ENCODE data around the gene RXRG. TPM values are rescaled to one million over a fixed set of nuclear protein-coding genes. Genes with fewer than 3 reads are reported as not detected.

RXRG gene
- total and polyA plus RNA-seq, 4 donors: 8.5 to 19.7 (median 13.8) TPM

DNA sequence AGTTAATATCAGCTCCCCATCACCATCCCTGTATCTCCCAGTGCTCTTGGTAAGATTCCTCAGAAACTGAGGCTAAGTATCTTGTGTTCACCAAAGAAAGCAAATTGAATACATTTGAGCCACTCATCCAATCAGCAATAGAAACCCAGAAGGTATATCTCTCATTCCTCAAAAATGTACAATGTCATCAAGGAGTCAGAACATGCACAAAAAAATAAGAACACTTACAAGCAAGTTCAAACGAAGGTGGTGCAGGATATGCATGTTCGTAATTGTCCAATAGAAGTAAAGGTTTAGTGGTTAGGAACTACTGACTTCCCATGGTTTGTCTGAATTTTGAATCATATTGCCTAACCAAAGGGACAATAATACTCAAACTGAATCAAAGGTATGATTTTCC, 24.3 kb downstream of the RXRG start:
- no CpG with 5 or more reads among the region's 2 CpGs for WGBS (ENCODE audit: insufficient coverage)
- DNase-seq (ENCODE audit: low read depth in 4 of 6, low spot score in 6 of 6): no peak

GRCh38 chr1:165419839-165420238, 25.1 kb downstream of the RXRG start:
- H3K9me3 ChIP-seq (ENCODE audit: control insufficient read depth, insufficient read depth, low read length): no peaks in the 10 kb centered on the region
- no peaks in the 10 kb centered on the region for H3K36me3 ChIP-seq (ENCODE audit: control insufficient read depth, insufficient read depth, low read length)
- no CpG with 5 or more reads among the region's 2 CpGs for WGBS (ENCODE audit: insufficient coverage)
- no peak overlapping the region for H3K4me3 ChIP-seq (ENCODE audit: low read depth, low read length)
- H3K27me3 ChIP-seq (ENCODE audit: control insufficient read depth, insufficient read depth, low read length): no peaks in the 10 kb centered on the region
- peaks cover 11% of the 10 kb centered on the region for H3K4me1 ChIP-seq (ENCODE audit: control insufficient read depth, insufficient read depth, low read length)
- H3K27ac ChIP-seq (ENCODE audit: low read depth, low read length): no peak overlapping the region
- no peak for DNase-seq (ENCODE audit: low read depth in 4 of 6, low spot score in 6 of 6)

More for the DNA sequence above, 24.3 kb downstream of the RXRG start:
- Histone ChIP-seq H3K9me3 (ENCODE audit: control insufficient read depth, insufficient read depth, low read length) (no peaks in the 10 kb centered on the region), H3K27ac (ENCODE audit: low read depth, low read length) (no peak overlapping the region), H3K4me1 (ENCODE audit: control insufficient read depth, insufficient read depth, low read length) (peaks cover 13% of the 10 kb centered on the region), H3K4me3 (ENCODE audit: low read depth, low read length) (no peak overlapping the region), H3K36me3 (ENCODE audit: control insufficient read depth, insufficient read depth, low read length) (no peaks in the 10 kb centered on the region), H3K27me3 (ENCODE audit: control insufficient read depth, insufficient read depth, low read length) (no peaks in the 10 kb centered on the region)

- Histone ChIP-seq H3K27me3 (ENCODE audit: control insufficient read depth, insufficient read depth, low read length) (no peaks in the 10 kb centered on the region), H3K9me3 (ENCODE audit: control insufficient read depth, insufficient read depth, low read length) (no peaks in the 10 kb centered on the region), H3K4me1 (ENCODE audit: control insufficient read depth, insufficient read depth, low read length) (peaks cover 6% of the 10 kb centered on the region), H3K4me3 (ENCODE audit: low read depth, low read length) (no peak overlapping the region), H3K27ac (ENCODE audit: low read depth, low read length) (no peak overlapping the region), H3K36me3 (ENCODE audit: control insufficient read depth, insufficient read depth, low read length) (no peaks in the 10 kb centered on the region)
- DNase-seq (ENCODE audit: low read depth in 4 of 6, low spot score in 6 of 6): no peak
Observed at GRCh38 chr1:165418195-165418594, 26.7 kb downstream of the RXRG start.

DNA sequence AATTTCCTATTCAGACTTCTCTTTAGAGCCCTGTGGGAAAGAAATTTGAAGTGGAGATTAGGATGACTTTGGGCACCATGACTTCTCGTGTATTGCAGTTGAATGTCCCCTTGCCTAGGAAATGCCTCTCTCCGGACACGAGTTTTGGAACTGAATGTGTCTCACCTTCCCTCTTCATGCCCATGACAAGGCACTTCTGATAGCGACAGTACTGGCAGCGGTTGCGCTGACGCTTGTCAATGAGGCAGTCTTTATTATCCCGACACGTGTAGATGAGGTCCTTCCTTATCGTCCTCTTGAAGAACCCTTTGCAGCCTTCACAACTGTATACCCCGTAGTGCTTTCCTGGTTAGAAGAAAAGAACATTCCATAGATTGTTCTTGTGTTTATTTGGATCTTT, 28.1 kb downstream of the RXRG start:
- Histone ChIP-seq H3K9me3 (ENCODE audit: control insufficient read depth, insufficient read depth, low read length) (no peaks in the 10 kb centered on the region), H3K27ac (ENCODE audit: low read depth, low read length) (no peak overlapping the region), H3K4me1 (ENCODE audit: control insufficient read depth, insufficient read depth, low read length) (no peaks in the 10 kb centered on the region), H3K27me3 (ENCODE audit: control insufficient read depth, insufficient read depth, low read length) (no peaks in the 10 kb centered on the region), H3K4me3 (ENCODE audit: low read depth, low read length) (no peak overlapping the region), H3K36me3 (ENCODE audit: control insufficient read depth, insufficient read depth, low read length) (no peaks in the 10 kb centered on the region)
- no peak for DNase-seq (ENCODE audit: low read depth in 4 of 6, low spot score in 6 of 6)
- 89% methylated on average over 5 of the region's 11 CpGs for WGBS (ENCODE audit: insufficient coverage)

- Histone ChIP-seq H3K27me3 (ENCODE audit: control insufficient read depth, insufficient read depth, low read length) (no peaks in the 10 kb centered on the region), H3K4me3 (ENCODE audit: low read depth, low read length) (no peak overlapping the region), H3K27ac (ENCODE audit: low read depth, low read length) (no peak overlapping the region), H3K36me3 (ENCODE audit: control insufficient read depth, insufficient read depth, low read length) (no peaks in the 10 kb centered on the region), H3K4me1 (ENCODE audit: control insufficient read depth, insufficient read depth, low read length) (no peaks in the 10 kb centered on the region), H3K9me3 (ENCODE audit: control insufficient read depth, insufficient read depth, low read length) (no peaks in the 10 kb centered on the region)
- no CpG with 5 or more reads among the region's 1 CpG for WGBS (ENCODE audit: insufficient coverage)
- DNase-seq (ENCODE audit: low read depth in 4 of 6, low spot score in 6 of 6): no peak
Observed at GRCh38 chr1:165415068-165415467, 29.9 kb downstream of the RXRG start.

DNA sequence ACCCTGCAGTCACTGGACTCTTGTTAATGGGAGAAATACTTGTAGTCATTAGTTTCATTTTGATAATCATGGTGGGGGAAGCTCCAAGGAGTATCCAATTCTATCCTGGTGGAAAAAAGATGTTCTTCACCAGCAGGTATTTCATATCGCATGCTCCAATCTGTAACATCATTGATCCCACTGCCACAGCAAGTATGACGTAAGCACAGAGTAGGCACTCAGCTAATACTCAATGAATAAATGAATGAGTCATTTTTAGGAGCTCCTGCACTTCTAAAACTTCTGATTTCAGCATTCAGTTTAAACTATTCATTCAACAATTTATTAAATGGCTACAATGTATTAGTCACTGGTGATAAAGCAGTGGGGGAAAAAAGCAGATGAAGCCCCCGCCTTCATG, 30.3 kb downstream of the RXRG start:
- no peak for DNase-seq (ENCODE audit: low read depth in 4 of 6, low spot score in 6 of 6)
- Histone ChIP-seq H3K9me3 (ENCODE audit: control insufficient read depth, insufficient read depth, low read length) (no peaks in the 10 kb centered on the region), H3K4me3 (ENCODE audit: low read depth, low read length) (no peak overlapping the region), H3K36me3 (ENCODE audit: control insufficient read depth, insufficient read depth, low read length) (no peaks in the 10 kb centered on the region), H3K27ac (ENCODE audit: low read depth, low read length) (no peak overlapping the region), H3K27me3 (ENCODE audit: control insufficient read depth, insufficient read depth, low read length) (no peaks in the 10 kb centered on the region), H3K4me1 (ENCODE audit: control insufficient read depth, insufficient read depth, low read length) (no peaks in the 10 kb centered on the region)
- 83% methylated on average over 1 of the region's 3 CpGs for WGBS (ENCODE audit: insufficient coverage)

- no peaks in the 10 kb centered on the region for H3K27me3 ChIP-seq (ENCODE audit: control insufficient read depth, insufficient read depth, low read length)
- no peaks in the 10 kb centered on the region for H3K9me3 ChIP-seq (ENCODE audit: control insufficient read depth, insufficient read depth, low read length)
- DNase-seq (ENCODE audit: low read depth in 4 of 6, low spot score in 6 of 6): no peak
- H3K4me1 ChIP-seq (ENCODE audit: control insufficient read depth, insufficient read depth, low read length): no peaks in the 10 kb centered on the region
- no peak overlapping the region for H3K4me3 ChIP-seq (ENCODE audit: low read depth, low read length)
- WGBS (ENCODE audit: insufficient coverage): 67% methylated on average over 1 of the region's 2 CpGs
- no peak overlapping the region for H3K27ac ChIP-seq (ENCODE audit: low read depth, low read length)
- H3K36me3 ChIP-seq (ENCODE audit: control insufficient read depth, insufficient read depth, low read length): no peaks in the 10 kb centered on the region
Observed at GRCh38 chr1:165411396-165411795, 33.5 kb downstream of the RXRG start.

DNA sequence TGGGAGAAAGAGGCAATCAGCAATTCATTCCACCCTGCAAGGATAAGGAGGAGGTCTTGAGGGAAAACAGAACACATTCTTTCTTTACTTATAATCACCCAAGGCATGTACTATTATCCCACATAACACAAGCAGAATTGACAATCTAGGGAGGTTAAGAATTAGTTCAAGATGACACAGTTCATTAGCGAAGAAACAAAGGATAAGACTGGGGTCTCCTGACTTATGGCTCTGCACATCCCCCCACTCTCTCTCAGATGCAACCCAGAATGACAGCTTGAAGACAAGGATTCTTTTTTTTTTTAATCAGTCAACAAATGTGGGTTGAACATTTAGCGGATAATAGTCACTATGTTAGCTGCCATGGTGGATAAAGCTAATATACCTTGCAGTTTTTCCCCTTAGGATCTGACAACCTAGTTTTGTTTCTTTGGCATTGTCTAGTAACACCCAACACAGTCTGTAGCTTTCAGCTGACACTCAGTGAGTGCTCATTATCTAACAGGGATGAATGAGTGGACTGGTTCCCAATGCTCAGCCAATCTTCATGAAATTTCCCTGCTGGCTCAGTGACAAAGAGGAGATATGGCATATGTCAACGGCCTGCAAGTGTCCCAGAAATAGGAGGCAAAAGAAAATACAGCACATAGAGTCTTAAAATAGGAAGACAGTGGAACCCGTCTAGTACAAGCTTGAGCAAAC, 35.1 kb downstream of the RXRG start:
- WGBS (ENCODE audit: insufficient coverage): 80% methylated on average over 1 of the region's 4 CpGs

GRCh38 chr1:165408518-165408917, 36.4 kb downstream of the RXRG start:
- H3K9me3 ChIP-seq (ENCODE audit: control insufficient read depth, insufficient read depth, low read length): no peaks in the 10 kb centered on the region
- peak in 1 of 6 donors; percentile 32 for DNase-seq (ENCODE audit: low read depth in 4 of 6, low spot score in 6 of 6)
- peaks cover 4% of the 10 kb centered on the region for H3K4me1 ChIP-seq (ENCODE audit: control insufficient read depth, insufficient read depth, low read length)
- 38% methylated on average over 5 of the region's 6 CpGs for WGBS (ENCODE audit: insufficient coverage)
- H3K27me3 ChIP-seq (ENCODE audit: control insufficient read depth, insufficient read depth, low read length): no peaks in the 10 kb centered on the region
- no peaks in the 10 kb centered on the region for H3K36me3 ChIP-seq (ENCODE audit: control insufficient read depth, insufficient read depth, low read length)
- no peak overlapping the region for H3K27ac ChIP-seq (ENCODE audit: low read depth, low read length)
- no peak overlapping the region for H3K4me3 ChIP-seq (ENCODE audit: low read depth, low read length)

More for the DNA sequence above, 35.1 kb downstream of the RXRG start:
- DNase-seq (ENCODE audit: low read depth in 4 of 6, low spot score in 6 of 6): peak in 1 of 6 donors; percentile 68
- Histone ChIP-seq H3K27ac (ENCODE audit: low read depth, low read length) (no peak overlapping the region), H3K27me3 (ENCODE audit: control insufficient read depth, insufficient read depth, low read length) (no peaks in the 10 kb centered on the region), H3K4me1 (ENCODE audit: control insufficient read depth, insufficient read depth, low read length) (no peaks in the 10 kb centered on the region), H3K36me3 (ENCODE audit: control insufficient read depth, insufficient read depth, low read length) (no peaks in the 10 kb centered on the region), H3K9me3 (ENCODE audit: control insufficient read depth, insufficient read depth, low read length) (no peaks in the 10 kb centered on the region), H3K4me3 (ENCODE audit: low read depth, low read length) (no peak overlapping the region)

DNA sequence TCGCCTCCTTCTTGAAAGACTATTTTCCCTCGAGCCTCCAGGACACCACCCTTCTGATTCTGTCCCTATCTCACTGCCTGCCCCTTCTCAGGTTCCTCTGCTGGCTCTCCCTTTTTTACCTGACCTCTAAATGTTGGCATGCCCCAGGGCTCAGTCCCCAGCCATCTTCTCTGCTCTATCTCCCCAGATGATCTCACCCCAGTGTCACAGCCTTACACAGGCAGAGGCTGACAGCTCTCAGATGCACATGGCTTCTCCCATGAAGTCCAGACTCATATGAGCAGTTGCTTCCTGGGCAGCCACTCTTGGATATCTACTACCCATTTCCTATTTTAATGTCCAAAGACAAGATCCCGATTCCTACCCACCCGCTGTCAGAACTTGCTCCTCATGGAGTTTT, 37.5 kb downstream of the RXRG start:
- peaks cover 4% of the 10 kb centered on the region for H3K4me1 ChIP-seq (ENCODE audit: control insufficient read depth, insufficient read depth, low read length)
- WGBS (ENCODE audit: insufficient coverage): 98% methylated on average over 4 of the region's 4 CpGs
- no peaks in the 10 kb centered on the region for H3K27me3 ChIP-seq (ENCODE audit: control insufficient read depth, insufficient read depth, low read length)
- no peak overlapping the region for H3K27ac ChIP-seq (ENCODE audit: low read depth, low read length)
- H3K4me3 ChIP-seq (ENCODE audit: low read depth, low read length): no peak overlapping the region
- H3K36me3 ChIP-seq (ENCODE audit: control insufficient read depth, insufficient read depth, low read length): no peaks in the 10 kb centered on the region
- no peaks in the 10 kb centered on the region for H3K9me3 ChIP-seq (ENCODE audit: control insufficient read depth, insufficient read depth, low read length)
- no peak for DNase-seq (ENCODE audit: low read depth in 4 of 6, low spot score in 6 of 6)

All from spinal cord (tissue), 10 donors.